ENCODE data around the gene ARHGEF1.
"Not testable (repeated sequence)": the region's sequence is repeated elsewhere in the genome, so short reads cannot be mapped to it uniquely, and the experiment has no call there.

The ARHGEF1 gene

GRCh38 chr19:41863209-41863931 lies 19.6 kb upstream of the ARHGEF1 start:
- no peak for DNase-seq

DNA sequence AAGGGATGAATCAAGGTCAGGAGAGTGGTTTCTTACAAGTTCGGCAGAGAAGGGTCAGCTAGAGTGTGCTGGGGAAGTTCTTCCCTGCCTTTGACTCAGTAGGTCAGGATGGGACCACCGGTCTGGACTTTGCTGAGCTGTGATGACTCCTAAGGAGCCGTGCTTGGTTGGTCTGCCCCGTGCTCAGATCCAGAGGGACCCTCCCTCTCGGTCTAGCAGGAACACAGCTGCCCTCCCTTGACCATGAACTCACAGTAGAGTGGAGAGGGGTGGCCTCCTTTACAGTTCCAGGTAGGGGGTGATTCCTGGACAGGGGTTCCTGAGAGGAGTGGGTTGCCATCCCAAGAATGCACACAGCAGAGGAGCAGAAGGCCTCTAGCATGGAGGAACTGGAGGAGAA lies 18.6 kb upstream of the ARHGEF1 start:
- no peak for DNase-seq

DNA sequence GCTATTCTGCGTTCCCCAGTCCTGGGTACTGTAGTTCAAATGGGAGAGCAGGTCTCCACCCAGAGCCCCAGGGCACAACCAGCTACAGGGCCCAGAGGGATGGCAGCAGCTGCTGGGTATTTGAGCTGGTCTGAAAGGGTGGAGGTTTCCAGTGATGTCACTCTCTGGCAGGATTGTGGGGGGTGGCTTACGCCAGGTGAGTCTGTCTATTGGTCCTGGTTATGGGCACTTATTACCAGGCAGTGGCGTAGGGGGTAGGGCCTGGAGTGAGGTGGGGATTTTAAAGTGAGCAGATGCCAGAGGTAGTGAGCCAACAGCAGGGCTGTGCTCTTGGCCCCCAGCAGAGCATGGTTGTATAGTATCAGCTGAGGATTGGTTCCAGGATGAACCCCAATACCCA lies 16.7 kb upstream of the ARHGEF1 start:
- DNase-seq, result no peak

- no peak for DNase-seq
These were observed 14.6 kb upstream of the ARHGEF1 start for GRCh38 chr19:41868120-41868988.

- no peak for DNase-seq
These were observed 14.0 kb upstream of the ARHGEF1 start for GRCh38 chr19:41868989-41869300.

- DNase-seq, result no peak
These were observed 13.5 kb upstream of the ARHGEF1 start for GRCh38 chr19:41869374-41869955.

GRCh38 chr19:41870401-41870873 lies 12.5 kb upstream of the ARHGEF1 start:
- DNase-seq, result no peak

DNA sequence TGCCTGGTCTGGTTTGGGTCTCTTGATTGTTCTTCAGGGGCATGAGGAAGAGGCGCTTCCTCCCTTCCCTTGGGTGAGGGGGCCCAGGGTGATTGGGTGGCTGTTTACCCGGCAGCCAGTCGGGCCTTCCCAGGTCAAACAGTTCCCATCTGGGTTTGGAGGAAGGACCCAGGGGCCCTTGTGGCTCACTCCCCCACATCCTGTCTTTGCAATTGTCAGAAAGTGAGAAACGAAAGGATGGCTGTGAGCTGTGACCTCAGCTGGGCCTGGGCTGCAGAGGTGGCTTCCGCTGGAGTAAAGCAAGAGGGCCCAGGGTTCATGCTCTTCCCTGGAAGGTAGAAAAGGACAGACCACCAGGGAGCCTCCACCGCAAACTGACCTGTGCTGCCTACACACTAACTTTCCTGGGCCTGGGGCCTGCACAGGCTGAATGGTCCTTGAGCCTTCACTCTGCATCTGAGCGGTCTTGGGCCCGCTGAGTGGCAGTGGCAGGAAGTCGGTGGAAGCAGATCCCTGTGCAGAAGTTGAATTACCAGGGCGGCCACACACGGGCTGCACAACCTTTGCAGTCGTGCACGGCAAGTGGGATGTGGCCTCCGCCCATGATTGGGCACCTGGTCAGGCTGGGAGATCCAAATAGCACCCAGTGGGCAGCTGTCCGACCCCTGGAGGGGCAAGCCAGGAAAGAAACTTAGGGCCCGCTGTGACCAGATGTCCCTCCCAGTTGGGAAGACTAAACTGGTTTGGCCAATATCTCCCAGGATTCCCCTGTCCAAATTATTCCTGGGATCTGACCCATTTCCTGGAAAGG lies 11.2 kb upstream of the ARHGEF1 start:
- peak; percentile 67 for DNase-seq

GRCh38 chr19:41872384-41872774 lies 10.6 kb upstream of the ARHGEF1 start:
- no peak for DNase-seq

- DNase-seq, result peak; percentile 60
These were observed 10.0 kb upstream of the ARHGEF1 start for GRCh38 chr19:41872775-41873647.

DNA sequence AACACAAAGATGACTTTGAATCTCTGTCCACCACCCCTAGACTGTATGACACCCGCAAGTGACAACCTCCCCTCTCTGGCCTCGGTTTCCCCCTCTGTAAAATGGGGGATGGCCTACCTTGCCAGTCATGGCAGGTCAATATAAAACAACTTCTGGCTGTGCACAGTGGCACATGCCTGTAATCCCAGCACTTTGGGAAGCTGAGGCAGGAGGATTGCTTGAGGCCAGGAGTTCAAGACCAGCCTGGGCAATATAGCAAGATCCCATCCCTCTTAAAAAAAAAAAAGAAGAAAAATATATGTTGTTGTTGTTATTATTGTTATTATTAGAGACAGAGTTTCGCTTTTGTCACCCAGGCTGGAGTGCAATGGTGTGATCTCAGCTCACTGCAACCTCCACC lies 7.0 kb upstream of the ARHGEF1 start:
- DNase-seq, result not testable (repeated sequence)

DNA sequence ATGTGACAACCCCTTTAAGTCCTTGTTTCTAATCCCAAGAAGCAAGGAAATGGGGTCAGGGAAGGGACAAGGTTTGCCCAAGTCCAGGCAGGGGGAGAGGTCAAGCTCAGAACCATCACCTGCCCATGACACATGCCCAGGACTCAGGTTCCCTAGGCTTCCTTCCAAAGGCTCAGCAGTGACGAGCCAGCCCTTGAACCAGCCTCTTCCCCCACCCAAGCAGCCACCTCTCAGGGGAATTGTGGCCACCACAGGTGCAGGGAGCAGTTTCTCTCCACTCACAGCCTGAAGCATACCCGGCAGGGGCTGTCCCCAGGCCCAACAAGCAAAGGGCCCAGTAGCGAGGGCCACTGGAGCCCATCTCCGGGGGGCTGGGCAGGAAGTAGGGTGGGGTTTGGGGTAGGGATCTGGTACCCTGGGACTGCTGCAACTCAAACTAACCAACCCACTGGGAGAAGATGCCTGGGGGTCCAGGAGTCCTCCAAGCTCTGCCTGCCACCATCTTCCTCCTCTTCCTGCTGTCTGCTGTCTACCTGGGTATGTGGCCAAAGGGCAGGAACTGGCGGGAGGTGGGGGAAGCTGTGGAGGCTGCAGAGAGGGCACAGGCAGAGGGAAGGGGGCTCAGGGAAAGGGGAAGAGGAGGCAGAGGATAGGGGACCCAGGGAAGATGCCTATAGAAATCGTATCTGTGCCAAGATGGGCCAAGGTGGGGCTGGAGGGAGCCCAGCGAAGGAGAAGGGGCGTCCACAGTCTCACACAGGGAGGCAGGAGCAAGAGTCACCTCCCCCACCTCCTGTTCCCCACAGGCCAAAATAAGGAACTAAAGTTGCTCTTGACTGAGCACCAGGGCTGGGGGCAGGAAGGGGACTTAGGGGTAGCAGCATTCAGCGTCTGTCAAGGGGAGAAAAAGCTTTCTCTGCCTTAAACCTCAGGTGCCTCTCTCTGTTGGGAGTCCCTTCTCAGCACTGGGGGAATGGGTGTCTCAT lies 5.8 kb upstream of the ARHGEF1 start, which contains the start of gene CD79A:
Gene CD79A, plus strand, starts transcription at position 433 of the 986 bp plus-strand sequence. Its CDS starts 26 bp downstream, at position 459.
- DNase-seq, result no peak

DNA sequence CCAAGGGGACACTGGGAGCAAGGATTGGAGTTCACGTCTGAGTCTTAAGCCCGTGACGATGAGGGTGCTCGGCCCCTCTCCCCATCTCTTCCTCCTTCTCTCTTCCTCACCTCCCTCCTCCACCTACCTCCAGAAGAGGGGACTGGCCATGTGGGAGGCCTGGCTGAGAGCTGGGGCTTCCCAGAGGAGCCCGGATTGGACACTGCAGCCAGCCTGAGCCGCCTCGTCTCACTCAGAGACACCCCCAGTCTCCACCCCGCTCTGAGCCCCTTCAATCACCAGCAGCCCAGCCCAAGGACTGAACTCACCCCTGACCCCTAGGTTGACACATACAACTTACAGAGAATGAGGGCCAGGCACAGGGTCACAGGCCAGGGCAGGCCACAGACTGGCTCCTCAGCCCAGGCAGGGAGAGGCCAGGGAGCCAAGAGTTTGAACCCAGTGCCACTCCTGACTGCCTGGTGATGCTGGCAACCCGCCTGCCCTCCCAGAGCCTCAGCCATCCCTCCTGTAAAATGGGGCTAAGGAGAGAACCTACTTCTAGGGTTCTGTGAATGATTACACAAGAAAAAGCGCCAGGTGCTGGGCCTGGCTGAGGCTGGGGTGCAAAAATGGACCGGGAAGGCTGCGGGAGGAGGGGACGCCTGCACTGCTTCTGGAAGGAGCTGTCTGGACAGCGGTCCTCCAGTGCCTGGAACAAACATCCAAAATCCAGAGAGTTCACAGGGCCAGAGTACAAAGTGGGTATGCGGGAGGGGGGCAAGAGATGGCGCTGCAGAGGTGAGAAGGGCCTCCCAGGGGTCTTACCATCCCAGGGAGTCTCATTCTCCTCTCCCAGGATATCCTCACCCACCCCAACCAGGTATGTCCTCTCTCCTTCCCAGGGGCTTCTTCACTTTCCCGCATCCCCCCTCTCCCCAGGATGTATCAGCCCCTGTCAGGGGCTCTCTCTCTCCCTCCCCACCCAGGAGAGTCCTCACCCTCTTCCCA lies 4.8 kb upstream of the ARHGEF1 start:
- DNase-seq, result no peak

DNA sequence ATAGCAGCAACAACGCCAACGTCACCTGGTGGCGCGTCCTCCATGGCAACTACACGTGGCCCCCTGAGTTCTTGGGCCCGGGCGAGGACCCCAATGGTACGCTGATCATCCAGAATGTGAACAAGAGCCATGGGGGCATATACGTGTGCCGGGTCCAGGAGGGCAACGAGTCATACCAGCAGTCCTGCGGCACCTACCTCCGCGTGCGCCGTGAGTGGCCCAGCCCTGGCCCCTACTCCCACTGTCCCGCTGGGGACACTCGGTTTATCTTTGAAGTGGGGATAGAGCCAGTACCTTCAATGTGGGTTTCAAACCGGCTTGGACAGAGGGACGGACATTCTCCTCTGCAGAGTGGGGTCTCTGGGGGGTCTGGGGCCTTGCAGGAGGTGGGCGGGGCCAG lies 3.9 kb upstream of the ARHGEF1 start:
- no peak for DNase-seq

DNA sequence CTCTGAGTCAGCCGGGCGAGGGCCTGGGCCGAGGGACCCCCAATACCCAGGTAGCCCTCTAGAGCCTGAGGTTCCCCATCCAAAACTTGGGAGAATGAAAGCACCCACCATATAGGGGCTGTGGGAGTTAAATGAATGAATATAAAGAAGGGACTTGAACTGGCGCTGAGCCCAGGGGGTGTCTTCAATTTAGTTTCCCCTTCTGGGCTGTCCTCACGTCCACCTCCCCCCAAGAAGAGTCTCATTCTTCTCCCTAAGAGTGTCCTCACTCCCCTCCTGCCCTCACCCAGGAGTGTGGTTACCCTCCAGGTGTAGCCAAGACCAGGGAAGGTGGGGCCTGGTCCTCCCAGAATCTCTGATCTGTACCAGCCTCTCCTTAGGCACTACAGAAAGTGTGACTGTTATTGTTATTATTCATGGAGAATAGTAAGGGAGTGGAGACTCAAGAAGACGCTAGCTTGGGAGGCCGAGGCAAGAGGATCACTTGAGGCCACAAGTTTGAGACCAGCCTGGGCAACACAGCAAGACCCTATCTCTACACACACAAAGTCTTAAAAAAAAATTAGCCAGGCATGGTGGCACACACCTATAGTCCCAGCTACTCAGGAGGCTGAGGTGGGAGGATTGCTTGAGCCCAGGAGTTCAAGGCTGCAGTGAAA lies 3.2 kb upstream of the ARHGEF1 start:
- no peak for DNase-seq

- no peak for DNase-seq
These were observed 2.7 kb upstream of the ARHGEF1 start for GRCh38 chr19:41880329-41880708.

- DNase-seq, result no peak
These were observed 458 bp downstream of the ARHGEF1 start for GRCh38 chr19:41883463-41883820.

DNA sequence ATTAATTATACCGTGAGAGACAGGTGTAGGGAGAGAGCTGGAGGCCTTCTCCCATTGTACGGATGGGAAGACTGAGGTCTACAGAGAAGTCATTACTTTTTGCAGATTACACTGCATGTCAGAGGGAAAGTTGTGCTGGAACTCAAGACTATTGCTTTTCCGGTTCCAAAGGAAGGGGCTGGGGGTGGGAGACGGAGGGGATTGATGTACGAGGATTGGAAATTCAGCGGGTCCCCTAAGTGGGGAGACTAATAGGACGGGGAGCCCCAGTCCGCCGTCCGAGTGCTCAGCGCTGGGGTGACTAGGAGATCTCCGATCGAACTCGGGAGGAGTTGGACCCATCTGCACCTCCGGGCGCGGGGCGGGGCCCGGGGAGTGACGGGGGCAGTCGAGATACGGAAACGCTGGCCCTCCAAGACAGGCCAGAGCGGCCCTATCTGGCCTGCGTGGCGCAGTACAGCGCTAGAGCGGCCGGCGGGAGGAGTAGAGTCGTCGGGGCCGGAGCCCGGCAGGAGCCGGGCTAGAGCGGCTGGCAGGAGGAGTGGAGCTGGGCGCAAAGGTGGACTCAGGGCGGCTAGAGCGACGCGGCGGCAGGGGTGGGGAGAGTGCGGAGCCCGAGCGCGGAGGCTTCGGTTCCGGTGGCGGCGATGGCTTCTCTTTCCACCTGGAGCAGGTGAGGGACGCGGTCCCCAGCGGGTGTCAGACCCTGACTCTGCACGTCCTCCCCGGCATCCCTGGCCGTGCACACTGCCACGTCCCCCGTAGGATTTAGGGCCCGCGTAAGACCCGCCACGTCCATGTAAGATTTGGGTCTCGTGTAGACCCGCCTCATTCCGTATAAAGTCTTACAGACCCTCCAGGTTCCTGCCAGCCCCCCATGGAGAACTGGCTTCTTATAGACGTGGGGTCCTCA lies 1.1 kb downstream of the ARHGEF1 start:
- peak; percentile 92 for DNase-seq

All from activated gamma-delta T cell treated with Interleukin-2 at 50 U/mL for 16 hours (primary cell).